ENCODE data around the gene COPZ1. TPM values are rescaled to one million over a fixed set of nuclear protein-coding genes. Genes with fewer than 3 reads are reported as not detected.
A peak's percentile ranks its signal among the peaks of the same experiment; 100 is the strongest.

The COPZ1 gene
- total RNA-seq, 1 donor from 2014 or later = 130 TPM

GRCh38 chr12:54389134-54389508, 64.2 kb downstream of the COPZ1 start:
- Mint-ChIP-seq H3K27me3 (ENCODE audit: unreplicated experiment) (peaks cover 22% of the 10 kb centered on the region), H3K9me3 (ENCODE audit: unreplicated experiment) (no peaks in the 10 kb centered on the region), H3K4me3 (ENCODE audit: unreplicated experiment) (no peak overlapping the region), H3K4me1 (ENCODE audit: unreplicated experiment) (peaks cover 53% of the 10 kb centered on the region), H3K36me3 (ENCODE audit: low read depth, unreplicated experiment) (peaks cover 12% of the 10 kb centered on the region), H3K27ac (ENCODE audit: unreplicated experiment) (no peak overlapping the region)
- TF ChIP-seq CTCF (IDR thresholded peaks at IDR 0.05; ENCODE audit: unreplicated experiment) = no peak
- DNase-seq (ENCODE audit: low spot score) = no peak

GRCh38 chr12:54389607-54390175, 64.8 kb downstream of the COPZ1 start:
- peak overlapping the region; percentile 9 for H3K27ac Mint-ChIP-seq (ENCODE audit: unreplicated experiment)
- peaks cover 55% of the 10 kb centered on the region for H3K4me1 Mint-ChIP-seq (ENCODE audit: unreplicated experiment)
- peaks cover 23% of the 10 kb centered on the region for H3K27me3 Mint-ChIP-seq (ENCODE audit: unreplicated experiment)
- no peaks in the 10 kb centered on the region for H3K9me3 Mint-ChIP-seq (ENCODE audit: unreplicated experiment)
- DNase-seq (ENCODE audit: low spot score) = no peak
- peaks cover 18% of the 10 kb centered on the region for H3K36me3 Mint-ChIP-seq (ENCODE audit: low read depth, unreplicated experiment)
- H3K4me3 Mint-ChIP-seq (ENCODE audit: unreplicated experiment) = peak overlapping the region; percentile 8
- TF ChIP-seq CTCF (IDR thresholded peaks at IDR 0.05; ENCODE audit: unreplicated experiment) = no peak

GRCh38 chr12:54390176-54390667, 65.3 kb downstream of the COPZ1 start:
- H3K36me3 Mint-ChIP-seq (ENCODE audit: low read depth, unreplicated experiment) = peaks cover 23% of the 10 kb centered on the region
- H3K27ac Mint-ChIP-seq (ENCODE audit: unreplicated experiment) = no peak overlapping the region
- DNase-seq (ENCODE audit: low spot score) = peak; percentile 41
- TF ChIP-seq CTCF (IDR thresholded peaks at IDR 0.05; ENCODE audit: unreplicated experiment) = no peak
- H3K27me3 Mint-ChIP-seq (ENCODE audit: unreplicated experiment) = peaks cover 24% of the 10 kb centered on the region
- H3K4me3 Mint-ChIP-seq (ENCODE audit: unreplicated experiment) = peak overlapping the region; percentile 8
- H3K4me1 Mint-ChIP-seq (ENCODE audit: unreplicated experiment) = peaks cover 59% of the 10 kb centered on the region
- no peaks in the 10 kb centered on the region for H3K9me3 Mint-ChIP-seq (ENCODE audit: unreplicated experiment)

GRCh38 chr12:54390668-54391551, 66.0 kb downstream of the COPZ1 start:
- Mint-ChIP-seq H3K9me3 (ENCODE audit: unreplicated experiment) (no peaks in the 10 kb centered on the region), H3K27ac (ENCODE audit: unreplicated experiment) (no peak overlapping the region), H3K4me3 (ENCODE audit: unreplicated experiment) (peak overlapping the region; percentile 81), H3K36me3 (ENCODE audit: low read depth, unreplicated experiment) (peaks cover 28% of the 10 kb centered on the region), H3K4me1 (ENCODE audit: unreplicated experiment) (peaks cover 64% of the 10 kb centered on the region), H3K27me3 (ENCODE audit: unreplicated experiment) (peaks cover 22% of the 10 kb centered on the region)
- peak; percentile 71 for DNase-seq (ENCODE audit: low spot score)
- no peak for TF ChIP-seq CTCF (IDR thresholded peaks at IDR 0.05; ENCODE audit: unreplicated experiment)
